ENCODE results near the gene CUX1. TPM values are rescaled to one million over a fixed set of nuclear protein-coding genes. Genes with fewer than 3 reads are reported as not detected.

The CUX1 gene
- total RNA-seq, 2 donors from 2014 or later, result 87.6 to 120 TPM

DNA sequence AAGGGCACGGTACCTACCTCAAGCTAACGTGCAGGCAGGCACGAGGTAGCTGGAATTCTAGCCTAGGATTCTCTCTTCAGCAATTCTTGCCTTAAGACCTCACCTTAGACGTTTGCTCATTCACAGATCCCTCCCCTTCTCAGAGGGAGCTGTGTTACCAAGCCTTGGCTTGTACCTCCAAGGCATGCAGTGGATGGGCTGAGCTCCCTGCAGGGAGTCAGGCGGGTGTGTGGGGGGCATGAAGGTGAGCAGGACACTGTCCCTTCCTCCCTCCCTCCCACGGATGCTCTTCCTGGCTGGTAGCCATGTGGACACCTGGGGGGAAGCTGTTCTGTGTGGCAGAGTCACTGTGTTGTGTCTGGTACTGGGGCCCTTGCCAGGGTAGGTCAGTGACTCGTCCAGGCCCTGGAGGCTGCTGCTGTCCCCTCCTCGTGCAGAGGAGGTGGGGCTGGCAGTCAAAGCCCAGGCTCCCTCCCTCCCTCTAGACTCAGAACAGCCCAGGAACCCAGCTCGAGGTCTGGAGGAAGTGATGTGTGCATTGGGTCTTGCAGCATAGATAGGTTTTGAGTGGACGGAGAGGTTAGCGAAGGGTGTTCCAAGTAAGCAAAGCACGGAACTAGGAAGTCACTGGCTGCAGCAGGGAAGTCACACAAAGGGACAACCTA, 247.1 kb downstream of the CUX1 start:
- DNase-seq (ENCODE audit: low spot score), result peak; percentile 81
- intact Hi-C loops (cut with DNase I), result no loop called here

DNA sequence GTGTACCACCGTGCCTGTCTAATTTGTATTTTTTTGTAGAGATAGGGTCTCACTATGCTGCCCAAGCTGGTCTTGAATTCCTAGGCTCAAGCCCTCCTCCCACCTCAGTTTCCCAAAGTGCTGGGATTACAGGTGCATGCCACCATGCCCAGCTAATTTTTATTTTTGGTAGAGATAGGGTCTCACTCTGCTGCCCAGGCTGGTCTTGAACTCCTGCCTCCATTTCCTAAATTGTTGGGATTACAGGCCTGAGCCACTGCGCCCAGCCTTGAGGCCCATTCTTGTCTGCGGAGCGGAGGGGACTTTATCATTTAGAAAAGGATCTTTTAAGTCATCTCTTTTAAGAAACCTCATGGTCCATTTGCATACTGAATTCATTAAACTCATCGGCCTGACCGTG, 247.8 kb downstream of the CUX1 start:
- DNase-seq (ENCODE audit: low spot score), result no peak
- intact Hi-C loops (cut with DNase I), result no loop called here

- intact Hi-C loops (cut with DNase I), result no loop called here
- peak; percentile 61 for DNase-seq (ENCODE audit: low spot score)
These were observed 249.1 kb downstream of the CUX1 start for GRCh38 chr7:102066476-102066875.

GRCh38 chr7:102068846-102069245, 251.4 kb downstream of the CUX1 start:
- intact Hi-C loops (cut with DNase I), result no loop called here
- no peak for DNase-seq (ENCODE audit: low spot score)

DNA sequence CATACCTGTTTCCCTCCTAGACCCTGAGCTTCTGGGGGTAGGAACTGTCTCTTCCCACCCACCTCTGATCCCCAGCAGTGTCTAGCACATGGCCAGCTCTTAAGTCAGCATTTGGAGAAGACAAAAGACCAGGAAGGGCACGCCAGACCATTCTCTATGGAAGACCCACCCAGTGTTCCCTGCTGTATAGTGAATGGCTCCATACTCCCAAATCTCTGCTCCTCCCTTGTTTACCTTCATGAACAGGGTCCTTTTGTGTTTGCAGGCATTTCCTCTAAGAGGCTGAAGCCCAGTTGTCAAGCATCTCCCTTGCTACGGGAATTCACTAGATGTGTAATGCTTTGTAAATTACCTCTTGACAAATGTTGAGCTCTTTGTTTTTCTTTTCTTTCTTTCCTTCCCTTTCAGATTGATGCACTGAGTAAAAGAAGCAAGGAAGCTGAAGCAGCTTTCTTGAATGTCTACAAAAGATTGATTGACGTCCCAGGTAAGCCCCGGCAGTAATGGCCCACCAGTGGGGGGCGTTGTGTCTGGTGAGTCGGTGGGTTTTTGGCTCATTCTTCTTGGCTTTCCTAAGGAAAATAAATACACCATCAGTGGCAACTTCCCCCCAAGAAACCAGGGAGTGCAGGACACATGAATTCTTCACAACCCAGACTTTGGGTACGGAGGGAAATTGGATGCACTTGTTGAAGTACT, 252.7 kb downstream of the CUX1 start:
- no peak for DNase-seq (ENCODE audit: low spot score)
- intact Hi-C loops (cut with DNase I), result no loop called here

GRCh38 chr7:102072003-102072402, 254.6 kb downstream of the CUX1 start:
- DNase-seq (ENCODE audit: low spot score), result peak; percentile 15
- intact Hi-C loops (cut with DNase I), result no loop called here

DNA sequence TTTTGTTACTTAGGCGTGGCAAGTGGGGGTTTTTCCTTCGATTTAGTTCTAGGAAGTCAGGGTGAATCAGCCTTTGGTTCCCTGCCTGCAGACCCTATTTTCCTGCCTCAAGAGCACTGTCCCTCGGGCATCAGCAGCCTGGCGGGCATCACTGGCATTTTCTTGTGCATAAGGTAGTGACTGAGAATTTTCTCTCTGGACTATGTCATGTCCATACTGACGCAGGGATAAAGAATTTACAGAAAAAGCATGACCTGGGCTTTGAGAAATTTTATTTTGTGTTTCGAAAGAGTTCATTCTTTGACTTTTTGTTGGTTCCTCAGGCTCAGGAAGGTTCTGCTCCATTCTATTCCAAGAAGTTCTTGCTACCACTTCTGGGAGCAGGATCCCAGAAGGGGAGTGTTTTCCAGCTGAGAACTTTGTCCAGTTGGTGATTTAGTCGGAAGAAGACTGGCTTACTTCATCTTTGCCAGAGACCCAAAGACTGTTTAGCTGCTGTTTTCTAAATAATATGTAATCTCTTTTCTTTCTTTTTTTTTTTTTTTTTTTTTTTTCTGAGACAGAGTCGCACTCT, 255.3 kb downstream of the CUX1 start:
- peak; percentile 16 for DNase-seq (ENCODE audit: low spot score)
- intact Hi-C loops (cut with DNase I), result no loop called here

DNA sequence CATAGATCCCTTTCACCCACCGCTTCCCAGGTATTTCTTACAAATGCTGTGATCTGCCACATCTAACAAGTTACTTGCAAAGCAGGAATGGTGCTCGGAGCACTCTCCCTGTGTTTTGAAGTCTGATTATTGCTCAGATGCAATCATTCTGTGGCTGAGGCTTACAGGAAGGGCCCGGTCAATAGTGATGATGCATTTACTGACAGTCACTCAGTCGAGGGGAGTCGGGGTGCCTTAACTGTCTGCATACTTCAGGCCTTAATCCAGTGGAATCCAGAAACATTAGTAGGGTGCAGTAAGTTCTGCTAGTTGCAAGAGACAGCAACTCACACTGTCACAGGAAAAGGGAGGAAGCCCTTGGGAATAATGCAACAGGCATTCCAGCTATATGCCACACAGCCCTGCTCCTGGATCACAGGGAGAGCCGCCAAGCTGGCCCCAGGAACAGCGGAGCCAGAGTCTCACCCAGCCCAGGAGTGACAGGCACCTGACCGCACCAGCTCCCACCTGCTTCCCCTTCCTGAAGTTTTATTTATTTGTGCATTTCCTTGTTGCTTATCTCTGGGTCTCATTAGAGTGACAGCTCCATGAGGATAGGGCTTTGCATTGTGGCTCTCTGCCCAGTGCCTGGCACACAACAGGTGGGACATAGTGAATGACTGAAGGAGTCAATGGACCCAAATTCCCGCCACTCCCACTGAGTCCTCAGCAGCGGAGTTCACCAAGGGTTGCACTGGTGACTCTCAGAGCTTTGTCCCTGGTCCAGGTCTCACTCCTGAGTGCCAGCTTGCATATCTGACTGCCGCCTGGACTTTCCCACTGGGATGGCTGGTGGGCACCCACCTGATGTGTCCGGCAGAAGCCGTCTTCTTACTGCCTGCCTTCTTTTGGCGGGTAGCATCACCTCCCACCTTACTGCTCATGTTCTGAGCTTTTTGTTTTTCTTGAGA, 256.8 kb downstream of the CUX1 start:
- DNase-seq (ENCODE audit: low spot score), result peak; percentile 63
- intact Hi-C loops (cut with DNase I), result no loop called here

- peak; percentile 67 for DNase-seq (ENCODE audit: low spot score)
- intact Hi-C loops (cut with DNase I), result no loop called here
These were observed 257.7 kb downstream of the CUX1 start for GRCh38 chr7:102075126-102075525.

DNA sequence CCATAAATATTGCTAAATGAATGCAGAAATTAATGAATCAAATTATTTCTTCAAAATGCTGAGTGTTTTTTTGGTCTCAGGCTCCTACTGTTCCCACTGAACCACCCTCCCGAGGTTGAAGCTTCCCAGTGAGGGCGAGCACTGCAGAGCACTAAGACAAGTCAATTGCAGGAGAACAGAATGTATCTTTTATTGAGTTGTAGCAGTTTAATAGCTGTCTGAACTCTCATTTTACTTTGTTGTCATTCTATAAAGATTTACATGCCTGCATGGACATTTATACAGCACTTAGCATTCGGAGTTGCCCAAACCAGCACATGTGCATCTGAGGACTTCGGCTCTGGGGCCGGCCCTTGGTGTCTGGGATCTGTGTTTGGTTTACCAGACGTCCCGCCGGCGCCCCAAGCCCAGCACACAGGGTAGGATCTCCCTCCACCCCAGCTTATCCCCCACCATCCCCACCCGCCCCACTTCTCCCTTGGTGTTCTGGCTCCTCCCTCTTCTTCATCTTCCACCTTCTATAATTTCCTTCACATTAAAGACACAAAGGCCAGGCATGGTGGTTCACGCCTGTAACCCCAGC, 258.2 kb downstream of the CUX1 start:
- intact Hi-C loops (cut with DNase I), result no loop called here
- DNase-seq (ENCODE audit: low spot score), result no peak

- DNase-seq (ENCODE audit: low spot score), result no peak
- intact Hi-C loops (cut with DNase I), result no loop called here
These were observed 259.7 kb downstream of the CUX1 start for GRCh38 chr7:102077081-102077480.

GRCh38 chr7:102079140-102080018, 262.0 kb downstream of the CUX1 start:
- intact Hi-C loops (cut with DNase I), result no loop called here
- DNase-seq (ENCODE audit: low spot score), result no peak

DNA sequence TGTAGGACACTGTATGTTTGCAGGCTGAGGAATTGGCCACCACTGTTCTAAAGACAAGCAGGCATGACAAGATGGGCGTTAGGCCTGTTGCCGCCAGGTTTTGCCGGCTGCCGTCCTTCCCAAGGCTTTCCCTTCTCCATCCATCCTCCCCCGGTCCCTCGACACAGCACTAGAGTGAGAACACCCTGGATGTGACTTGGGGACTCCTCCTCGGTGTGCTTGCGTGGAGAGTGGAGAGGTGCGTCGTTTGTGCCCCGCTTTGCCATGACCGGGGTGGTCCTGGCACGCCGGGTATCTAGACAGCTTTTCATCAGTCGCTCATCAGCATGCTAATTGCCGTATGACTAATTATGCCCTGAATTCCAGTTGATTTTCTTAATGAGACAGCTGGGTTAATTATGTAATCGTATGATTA, 262.6 kb downstream of the CUX1 start:
- DNase-seq (ENCODE audit: low spot score), result no peak
- intact Hi-C loops (cut with DNase I), result no loop called here

DNA sequence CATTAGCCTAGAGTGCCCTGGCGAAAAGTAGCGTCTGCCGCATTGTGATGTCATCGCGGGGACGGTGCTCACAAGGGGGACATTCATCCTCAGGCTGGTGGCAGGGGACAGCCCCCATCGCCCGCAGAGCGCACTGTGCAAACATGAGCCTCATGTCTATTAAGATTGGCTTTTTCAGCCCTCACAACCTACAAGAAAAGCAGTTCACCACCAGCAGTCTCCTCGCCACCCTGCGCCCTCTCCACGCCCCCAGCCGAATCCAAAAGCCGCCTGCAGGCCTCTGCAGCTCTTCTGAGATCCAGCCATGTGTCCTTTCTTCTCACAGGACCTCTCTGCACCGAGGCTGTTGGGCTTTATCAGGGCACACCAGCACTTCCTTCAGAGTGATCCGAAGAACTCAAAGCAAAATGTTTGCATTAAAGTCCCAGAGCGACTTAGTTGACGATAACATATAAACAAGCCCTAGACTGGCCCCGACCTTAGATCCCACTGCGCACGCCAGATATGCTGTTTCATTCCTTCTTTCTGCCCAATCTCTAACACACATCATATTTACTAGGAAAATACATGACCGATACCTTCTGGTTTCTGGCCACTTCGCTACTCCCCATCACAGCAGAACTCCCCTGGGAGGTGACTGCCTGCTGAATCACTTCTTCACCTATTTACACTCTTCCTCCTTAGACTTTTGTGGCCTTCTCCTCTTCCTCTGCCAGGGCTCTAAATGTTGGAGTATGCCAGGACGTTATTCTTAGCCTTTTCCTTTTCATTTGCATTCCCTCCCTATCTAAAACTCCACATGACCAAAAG, 263.2 kb downstream of the CUX1 start:
- DNase-seq (ENCODE audit: low spot score), result no peak
- intact Hi-C loops (cut with DNase I), result no loop called here

- intact Hi-C loops (cut with DNase I), result no loop called here
- DNase-seq (ENCODE audit: low spot score), result no peak
These were observed 263.8 kb downstream of the CUX1 start for GRCh38 chr7:102081244-102081627.

GRCh38 chr7:102082693-102083368, 265.4 kb downstream of the CUX1 start:
- no peak for DNase-seq (ENCODE audit: low spot score)
- intact Hi-C loops (cut with DNase I), result no loop called here

- DNase-seq (ENCODE audit: low spot score), result no peak
- intact Hi-C loops (cut with DNase I), result no loop called here
These were observed 267.9 kb downstream of the CUX1 start for GRCh38 chr7:102085218-102085772.
